H9 (cell line): ENCODE data around the gene OXSR1. TPM values are rescaled to one million over a fixed set of nuclear protein-coding genes. Genes with fewer than 3 reads are reported as not detected.
"Not testable (repeated sequence)": the region's sequence is repeated elsewhere in the genome, so short reads cannot be mapped to it uniquely, and the experiment has no call there.

Source experiments
- DNase-seq: peaks from one replicate; pipeline ENCODE4 v3.0.0-alpha.2; 2017
- H2AFZ ChIP-seq: one replicate; pipeline ENCODE4 v1.6.1; 2013; ENCODE audit warnings: mild to moderate bottlenecking, low read length, control low read depth, moderate library complexity
- H2AK5ac ChIP-seq: 2 replicates; pipeline ENCODE4 v1.6.1; 2013; ENCODE audit warnings: low read length, control low read depth, mixed read lengths; ENCODE audit not compliant: insufficient read length
- H2BK120ac ChIP-seq: one replicate; pipeline ENCODE4 v1.6.1; 2013; ENCODE audit warnings: low read depth, mild to moderate bottlenecking, low read length, control low read depth, inconsistent platforms; ENCODE audit not compliant: poor library complexity, severe bottlenecking
- H2BK12ac ChIP-seq: 2 replicates; pipeline ENCODE4 v1.6.1; 2013; ENCODE audit warnings: low read length, control low read depth, mixed read lengths, low read depth; ENCODE audit not compliant: insufficient read length
- H2BK15ac ChIP-seq: 2 replicates; pipeline ENCODE4 v1.6.1; 2013; ENCODE audit warnings: low read depth, low read length, control low read depth
- H2BK20ac ChIP-seq: one replicate; pipeline ENCODE4 v1.6.1; 2013; ENCODE audit warnings: low read depth, mild to moderate bottlenecking, low read length, control low read depth, inconsistent platforms; ENCODE audit not compliant: poor library complexity, severe bottlenecking
- H2BK5ac ChIP-seq: 2 replicates; pipeline ENCODE4 v1.6.1; 2013; ENCODE audit warnings: low read length, control low read depth, mixed read lengths; ENCODE audit not compliant: insufficient read length
- H3K14ac ChIP-seq: 2 replicates; pipeline ENCODE4 v1.6.1; 2013; ENCODE audit warnings: low read length, control low read depth; ENCODE audit not compliant: insufficient read depth
- H3K18ac ChIP-seq: 2 replicates; pipeline ENCODE4 v1.6.1; 2013; ENCODE audit warnings: low read depth, mild to moderate bottlenecking, mixed read lengths, low read length, control low read depth; ENCODE audit not compliant: insufficient read length
- H3K23ac ChIP-seq: 2 replicates; pipeline ENCODE4 v1.6.1; 2013; ENCODE audit warnings: low read length, control low read depth, mixed read lengths, low read depth; ENCODE audit not compliant: insufficient read length
- H3K23me2 ChIP-seq: 2 replicates; pipeline ENCODE4 v1.6.1; 2013; ENCODE audit warnings: low read depth, mild to moderate bottlenecking, mixed read lengths, low read length, control low read depth; ENCODE audit not compliant: insufficient read length, poor library complexity, severe bottlenecking
- H3K27ac ChIP-seq: 2 replicates; pipeline ENCODE4 v1.5.1; 2013; ENCODE audit warnings: low read length, control low read depth, mixed read lengths, low read depth; ENCODE audit not compliant: insufficient read length
- H3K27me3 ChIP-seq: 2 replicates; pipeline ENCODE4 v1.6.1; 2013; ENCODE audit warnings: low read length, control low read depth, inconsistent platforms; ENCODE audit not compliant: insufficient read depth
- H3K4ac ChIP-seq: 2 replicates; pipeline ENCODE4 v1.6.1; 2013; ENCODE audit warnings: low read depth, mild to moderate bottlenecking, control low read depth, inconsistent platforms, low read length, moderate library complexity
- H3K4me1 ChIP-seq: 2 replicates; pipeline ENCODE4 v1.6.1; 2013; ENCODE audit warnings: low read length, control low read depth, inconsistent platforms; ENCODE audit not compliant: insufficient read depth
- H3K4me2 ChIP-seq: 2 replicates; pipeline ENCODE4 v1.6.1; 2013; ENCODE audit warnings: low read length, control low read depth, mixed read lengths; ENCODE audit not compliant: insufficient read length, insufficient read depth
- H3K56ac ChIP-seq: 2 replicates; pipeline ENCODE4 v1.6.1; 2013; ENCODE audit warnings: low read depth, mild to moderate bottlenecking, mixed read lengths, low read length, control low read depth; ENCODE audit not compliant: insufficient read length
- H3K79me1 ChIP-seq: 2 replicates; pipeline ENCODE4 v1.6.1; 2013; ENCODE audit warnings: low read depth, mild to moderate bottlenecking, moderate library complexity, low read length, control low read depth, inconsistent platforms; ENCODE audit not compliant: insufficient read depth, poor library complexity, severe bottlenecking
- H3K79me2 ChIP-seq: 2 replicates; pipeline ENCODE4 v1.6.1; 2013; ENCODE audit warnings: low read length, control low read depth, inconsistent platforms; ENCODE audit not compliant: insufficient read depth
- H3K9ac ChIP-seq: 2 replicates; pipeline ENCODE4 v1.6.1; 2013; ENCODE audit warnings: low read length, control low read depth, mixed read lengths; ENCODE audit not compliant: insufficient read length; ENCODE audit errors: extremely low read depth
- H3K9me3 ChIP-seq: one replicate; pipeline ENCODE4 v1.6.1; 2013; ENCODE audit warnings: low read depth, low read length, inconsistent platforms; ENCODE audit not compliant: control insufficient read depth
- H3T11ph ChIP-seq: one replicate; pipeline ENCODE4 v1.6.1; 2013; ENCODE audit warnings: mild to moderate bottlenecking, low read length, control low read depth, inconsistent platforms
- H4K20me1 ChIP-seq: one replicate; pipeline ENCODE4 v1.6.1; 2013; ENCODE audit not compliant: control insufficient read depth, insufficient read length, insufficient read depth
- H4K5ac ChIP-seq: 2 replicates; pipeline ENCODE4 v1.6.1; 2013; ENCODE audit warnings: low read depth, mild to moderate bottlenecking, mixed read lengths, low read length, control low read depth; ENCODE audit not compliant: insufficient read length
- H4K8ac ChIP-seq: replicated peaks from 2 replicates; pipeline ENCODE4 v1.6.1; 2013; ENCODE audit warnings: low read length, control low read depth, mixed read lengths, low read depth; ENCODE audit not compliant: insufficient read length
- H4K91ac ChIP-seq: 2 replicates; pipeline ENCODE4 v1.6.1; 2013; ENCODE audit warnings: low read depth, mild to moderate bottlenecking, moderate library complexity, mixed read lengths, low read length, control low read depth; ENCODE audit not compliant: insufficient read length
- H3K27ac Mint-ChIP-seq, 3 experiments: 2 replicates in 2 of 3; 3 replicates in 1 of 3; pipeline ENCODE4 v1.8.0; 2020 to 2021; ENCODE audit warnings: mixed read lengths in 3 of 3, mild to moderate bottlenecking in 1 of 3, moderate library complexity in 1 of 3
- H3K27me3 Mint-ChIP-seq: 2 replicates; pipeline ENCODE4 v1.8.0; 2021; ENCODE audit warnings: low read depth, mild to moderate bottlenecking, moderate library complexity, mixed read lengths
- H3K36me3 Mint-ChIP-seq, 3 experiments: 2 replicates in 2 of 3; 3 replicates in 1 of 3; pipeline ENCODE4 v1.8.0; 2020 to 2021; ENCODE audit warnings: low read depth in 3 of 3, mixed read lengths in 3 of 3; ENCODE audit not compliant: insufficient read depth in 1 of 3
- H3K4me1 Mint-ChIP-seq, 2 experiments: 2 replicates each; pipeline ENCODE4 v1.8.0; 2020; ENCODE audit warnings: mixed read lengths in 2 of 2
- H3K4me3 Mint-ChIP-seq, 2 experiments: 2 replicates in 1 of 2; 3 replicates in 1 of 2; pipeline ENCODE4 v1.8.0; 2020 to 2021; ENCODE audit warnings: mild to moderate bottlenecking in 2 of 2, mixed read lengths in 2 of 2, moderate library complexity in 1 of 2
- H3K9me3 Mint-ChIP-seq, 2 experiments: 2 replicates in 1 of 2; 3 replicates in 1 of 2; pipeline ENCODE4 v1.8.0; 2020; ENCODE audit warnings: mild to moderate bottlenecking in 2 of 2, mixed read lengths in 2 of 2, moderate library complexity in 1 of 2
- WGBS: extraction: QIAGEN DNeasy Blood & Tissue Kit; methylation state at CpG from one replicate; pipeline ENCODE4 v1.1.7; 2013; ENCODE audit warnings: missing lambda C conversion rate, low lambda C conversion rate, mixed read lengths; ENCODE audit not compliant: insufficient read length; ENCODE audit errors: extremely low coverage; 5-methylcytosine and 5-hydroxymethylcytosine counted together
- total RNA-seq: library from RNA; stranded (reverse); gene quantifications from 2 replicates; pipeline ENCODE4 v1.2.1, GENCODE V29; 2021

OXSR1 gene
- total RNA-seq, 1 experiment from 2014 or later: 54.1 TPM

GRCh38 chr3:38297053-38297452, 131.7 kb downstream of the OXSR1 start:
- not testable (repeated sequence) for H2BK5ac ChIP-seq, H3K79me2 ChIP-seq, H3K27ac ChIP-seq, H3K4me3 Mint-ChIP-seq, H3K9me3 Mint-ChIP-seq, DNase-seq, H3K56ac ChIP-seq, H3K4me1 ChIP-seq, H3K23ac ChIP-seq, H3K23me2 ChIP-seq, H3K27me3 Mint-ChIP-seq, H2AFZ ChIP-seq, H3K36me3 Mint-ChIP-seq, H3K79me1 ChIP-seq, H2AK5ac ChIP-seq, H2BK20ac ChIP-seq, H2BK120ac ChIP-seq, H3K4me2 ChIP-seq, H4K5ac ChIP-seq, H3T11ph ChIP-seq, H4K20me1 ChIP-seq, H3K9ac ChIP-seq, H3K4me1 Mint-ChIP-seq, H3K27me3 ChIP-seq, H3K14ac ChIP-seq, H4K8ac ChIP-seq, H3K4ac ChIP-seq, H2BK15ac ChIP-seq, H3K9me3 ChIP-seq, H3K18ac ChIP-seq, H3K27ac Mint-ChIP-seq, H4K91ac ChIP-seq, H2BK12ac ChIP-seq
- WGBS: no CpG with 5 or more reads among the region's 4 CpGs
